Subcutaneous adipose tissue (tissue), 4 donors: ENCODE data around the gene TMEM181. TPM values are rescaled to one million over a fixed set of nuclear protein-coding genes. Genes with fewer than 3 reads are reported as not detected.

Experiments
- total RNA-seq, 4 donors: library from RNA; depleted of rRNA; stranded (reverse); fragments of >200 nt; gene quantifications; one replicate each; pipeline ENCODE4 v1.1.0, GENCODE V29; 2016
- TF ChIP-seq, protein P1 (sequence below): fragments of 450-650 bp; IDR thresholded peaks from one replicate; pipeline ENCODE4 v1.5.1; 2016; ENCODE audit warnings: low read depth, mild to moderate bottlenecking, control low read depth, antibody characterized with exemption, moderate library complexity

The TMEM181 gene
- total RNA-seq, 4 donors from 2014 or later, result 15.1 to 33.1 (median 19.7) TPM

GRCh38 chr6:158605266-158605878 lies 45.5 kb downstream of the TMEM181 start:
- TF ChIP-seq, protein P1, sequence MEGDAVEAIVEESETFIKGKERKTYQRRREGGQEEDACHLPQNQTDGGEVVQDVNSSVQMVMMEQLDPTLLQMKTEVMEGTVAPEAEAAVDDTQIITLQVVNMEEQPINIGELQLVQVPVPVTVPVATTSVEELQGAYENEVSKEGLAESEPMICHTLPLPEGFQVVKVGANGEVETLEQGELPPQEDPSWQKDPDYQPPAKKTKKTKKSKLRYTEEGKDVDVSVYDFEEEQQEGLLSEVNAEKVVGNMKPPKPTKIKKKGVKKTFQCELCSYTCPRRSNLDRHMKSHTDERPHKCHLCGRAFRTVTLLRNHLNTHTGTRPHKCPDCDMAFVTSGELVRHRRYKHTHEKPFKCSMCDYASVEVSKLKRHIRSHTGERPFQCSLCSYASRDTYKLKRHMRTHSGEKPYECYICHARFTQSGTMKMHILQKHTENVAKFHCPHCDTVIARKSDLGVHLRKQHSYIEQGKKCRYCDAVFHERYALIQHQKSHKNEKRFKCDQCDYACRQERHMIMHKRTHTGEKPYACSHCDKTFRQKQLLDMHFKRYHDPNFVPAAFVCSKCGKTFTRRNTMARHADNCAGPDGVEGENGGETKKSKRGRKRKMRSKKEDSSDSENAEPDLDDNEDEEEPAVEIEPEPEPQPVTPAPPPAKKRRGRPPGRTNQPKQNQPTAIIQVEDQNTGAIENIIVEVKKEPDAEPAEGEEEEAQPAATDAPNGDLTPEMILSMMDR, result no peak

GRCh38 chr6:158606935-158607334 lies 47.0 kb downstream of the TMEM181 start:
- TF ChIP-seq, protein P1, result no peak

DNA sequence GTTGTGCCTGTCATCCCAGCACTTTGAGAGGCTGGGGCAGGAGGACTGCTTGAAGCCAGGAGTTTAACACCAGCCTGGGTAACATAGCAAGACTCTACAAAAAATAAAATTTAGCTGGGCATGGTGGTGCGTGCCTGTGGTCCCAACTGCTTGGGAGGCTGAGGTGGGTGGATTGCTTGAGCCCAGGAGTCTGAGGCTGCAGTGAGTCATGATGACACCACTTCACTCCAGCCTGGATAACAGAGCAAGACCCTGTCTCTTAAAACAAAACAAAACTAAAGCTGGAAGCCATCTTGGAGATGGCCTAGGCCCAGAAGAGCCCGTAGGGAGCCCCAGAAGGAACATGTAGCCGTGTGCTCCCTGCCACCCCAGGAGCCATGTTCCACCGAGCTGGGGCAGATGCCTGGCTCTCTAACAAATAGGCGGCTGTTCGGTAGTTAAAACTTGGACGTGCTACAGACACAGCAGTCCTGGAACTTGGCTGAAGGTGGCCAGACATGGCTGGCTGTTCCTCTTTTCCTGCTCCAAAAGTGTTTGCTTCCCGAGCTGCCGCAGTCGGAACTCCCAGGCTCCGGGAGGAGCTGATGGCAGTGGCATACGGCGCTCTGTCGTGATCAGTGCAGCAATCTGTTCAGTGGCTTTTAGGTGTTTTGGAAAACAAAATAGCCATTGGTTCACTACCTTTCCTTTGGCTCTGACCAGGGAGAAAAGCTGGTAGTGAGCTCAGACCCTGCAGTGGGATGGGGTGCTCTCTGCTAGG lies 47.7 kb downstream of the TMEM181 start:
- TF ChIP-seq, protein P1, result no peak

- TF ChIP-seq, protein P1, result no peak
These were observed 48.3 kb downstream of the TMEM181 start for GRCh38 chr6:158608221-158608620.

DNA sequence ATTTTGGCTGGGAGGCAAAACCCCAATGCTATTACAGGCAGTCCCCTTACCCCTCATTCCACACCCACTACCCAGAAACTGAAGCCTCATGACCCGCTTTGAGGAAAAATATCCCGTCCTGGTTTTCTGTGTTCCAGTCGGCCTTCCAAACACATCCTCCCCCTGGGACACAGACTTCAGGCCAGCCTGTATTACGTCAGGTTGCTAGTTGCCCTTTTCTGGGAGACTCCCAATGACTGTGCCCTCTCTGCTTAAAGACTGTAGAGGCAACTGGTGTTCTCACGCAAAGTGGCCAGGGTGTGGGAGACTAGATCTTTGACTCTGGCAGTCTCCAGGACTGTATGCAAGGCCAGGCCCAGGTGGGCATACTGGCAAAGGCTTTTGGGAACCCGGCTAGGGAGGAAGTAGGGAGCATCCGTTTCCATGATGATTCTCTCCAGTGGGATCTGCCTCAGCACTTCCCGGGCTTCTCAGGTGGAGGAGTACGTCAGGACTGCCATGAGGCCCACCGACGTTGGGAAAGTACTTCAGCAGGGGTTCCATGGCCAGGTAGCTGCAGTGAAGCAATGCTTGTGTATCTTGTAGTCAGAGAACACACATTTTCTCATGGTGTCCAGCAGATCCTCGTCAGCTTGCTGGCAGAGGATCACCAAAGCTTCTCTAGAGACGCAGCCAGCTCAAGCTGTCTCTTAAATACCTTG lies 49.7 kb downstream of the TMEM181 start:
- TF ChIP-seq, protein P1, result no peak

GRCh38 chr6:158610319-158610968 lies 50.6 kb downstream of the TMEM181 start:
- TF ChIP-seq, protein P1, result no peak

- TF ChIP-seq, protein P1, result no peak
These were observed 51.1 kb downstream of the TMEM181 start for GRCh38 chr6:158611039-158611438.
